GM18507 (cell line): ENCODE results near the gene NPC2.

ENCODE experiments used
- DNase-seq: peaks from one replicate; pipeline ENCODE4 v3.0.0; 2011; ENCODE audit warnings: low read depth; ENCODE audit not compliant: insufficient read length; ENCODE audit errors: extremely low spot score
- FAIRE-seq: peaks from 2 replicates; lab custom pipeline; 2011; peaks lifted over from hg19 to GRCh38; lab: Jason Lieb, UNC

The NPC2 gene

DNA sequence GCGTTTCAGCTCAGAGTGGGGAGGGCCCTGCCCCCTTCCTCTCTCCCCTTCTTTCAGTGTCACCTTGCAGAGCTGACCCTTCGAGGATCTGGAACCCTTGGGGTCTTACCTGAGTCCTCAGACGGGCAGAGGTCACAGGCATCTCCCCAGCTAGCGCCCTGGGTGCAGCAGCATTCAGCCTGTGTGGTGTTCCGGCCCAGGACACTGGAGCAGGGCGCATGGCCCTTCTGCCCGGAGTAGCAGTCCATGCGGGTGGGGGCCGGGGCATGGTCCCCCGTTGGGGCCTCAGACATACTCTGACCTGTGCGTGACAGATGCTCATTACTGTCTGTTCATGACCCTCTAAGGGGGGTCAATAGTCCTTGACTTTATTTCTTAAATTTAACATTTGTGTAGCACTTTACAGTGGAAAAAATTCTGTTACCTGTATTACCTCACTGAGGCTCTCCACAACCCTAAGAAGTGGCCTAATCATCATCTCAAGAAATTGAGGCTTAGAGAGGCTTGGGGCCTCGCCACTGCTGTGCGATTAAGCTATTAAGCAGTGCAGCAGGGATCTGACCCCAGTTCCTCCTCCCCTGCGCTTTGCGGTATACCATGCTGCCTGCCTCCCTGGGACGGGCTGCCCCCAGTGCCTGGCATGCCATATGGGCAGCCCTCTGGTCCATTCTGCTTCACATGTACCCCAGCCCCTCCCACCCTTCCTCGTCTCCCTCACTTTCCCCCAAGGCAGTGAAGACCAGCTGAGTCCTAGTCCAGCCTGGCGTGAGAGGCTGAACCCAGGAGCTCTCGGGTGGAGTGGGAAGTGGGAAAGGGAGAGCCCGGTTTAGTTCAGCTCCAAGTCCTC is 12.0 kb upstream of the NPC2 start:
- DNase-seq (no peak), FAIRE-seq (no peak)

DNA sequence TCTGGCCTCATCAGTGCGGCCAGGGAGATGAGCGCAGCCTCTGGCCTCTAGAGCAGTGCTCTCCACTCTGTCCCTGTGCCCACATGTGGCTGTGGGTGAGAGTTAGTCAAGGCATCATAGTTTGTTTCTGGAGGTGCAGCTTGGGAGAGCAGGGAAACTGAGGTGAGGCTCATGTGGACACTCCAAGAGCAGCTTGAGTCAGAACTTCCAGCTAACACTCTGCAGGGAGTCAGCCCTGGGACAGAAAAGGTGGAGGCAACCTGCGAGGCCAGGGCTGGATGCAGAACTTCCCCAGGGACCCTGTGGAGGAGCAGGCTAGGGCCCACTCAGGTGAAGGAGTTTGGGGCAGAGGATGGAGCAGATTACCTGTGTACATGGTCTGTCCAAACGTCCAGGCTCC is 11.3 kb upstream of the NPC2 start:
- FAIRE-seq (no peak), DNase-seq (no peak)

DNA sequence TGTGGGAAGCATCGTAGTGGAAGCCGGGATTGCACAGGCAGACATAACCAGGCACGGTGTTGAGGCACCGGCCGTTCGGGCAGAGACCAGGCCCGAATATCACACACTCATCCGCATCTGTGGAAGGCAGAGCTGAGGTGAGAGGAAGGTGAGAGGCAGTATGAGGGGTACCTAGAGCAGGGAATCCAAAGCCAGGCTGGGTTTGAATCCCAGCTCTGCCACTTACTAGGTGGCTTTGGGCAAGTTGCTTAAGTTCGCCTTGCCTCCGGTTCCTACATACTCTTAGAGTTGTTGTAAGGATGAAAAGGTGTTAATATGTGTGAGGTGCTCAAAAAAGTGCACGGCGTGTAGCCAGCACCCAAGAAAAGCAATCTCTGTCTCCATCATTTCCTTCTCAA is 10.8 kb upstream of the NPC2 start:
- no peak for FAIRE-seq
- no peak for DNase-seq

DNA sequence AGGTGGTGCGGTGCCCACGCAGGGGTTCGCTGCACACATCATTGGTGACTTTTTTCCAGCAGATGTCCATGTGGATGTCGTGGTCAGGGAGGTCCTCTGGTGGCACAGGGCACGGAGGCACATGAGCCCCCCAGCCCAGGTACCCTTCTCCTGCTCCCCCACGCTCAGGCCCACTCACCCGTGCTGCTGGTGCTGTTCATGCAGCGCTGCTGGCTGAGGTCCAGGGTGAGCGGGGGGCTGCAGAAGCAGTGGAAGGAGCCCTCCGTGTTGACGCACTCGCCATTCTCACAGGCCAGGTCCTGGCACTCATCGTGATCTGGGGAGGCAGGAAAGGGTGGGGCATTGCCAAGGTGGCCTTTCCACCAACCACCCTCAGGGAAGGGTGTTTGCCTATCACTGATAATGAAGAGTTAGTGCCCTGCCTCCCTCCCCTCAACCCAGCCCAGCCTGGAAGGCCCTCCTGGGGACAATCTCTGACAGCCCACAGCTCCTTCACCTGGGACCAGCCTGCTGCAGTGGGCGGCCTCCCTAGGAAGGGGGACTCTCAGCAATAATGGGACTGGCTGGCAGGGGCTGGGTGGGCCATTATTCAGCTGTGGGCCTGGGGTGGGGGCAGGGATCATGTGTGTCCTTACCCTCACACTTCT is 10.3 kb upstream of the NPC2 start:
- no peak for FAIRE-seq
- DNase-seq = no peak

DNA sequence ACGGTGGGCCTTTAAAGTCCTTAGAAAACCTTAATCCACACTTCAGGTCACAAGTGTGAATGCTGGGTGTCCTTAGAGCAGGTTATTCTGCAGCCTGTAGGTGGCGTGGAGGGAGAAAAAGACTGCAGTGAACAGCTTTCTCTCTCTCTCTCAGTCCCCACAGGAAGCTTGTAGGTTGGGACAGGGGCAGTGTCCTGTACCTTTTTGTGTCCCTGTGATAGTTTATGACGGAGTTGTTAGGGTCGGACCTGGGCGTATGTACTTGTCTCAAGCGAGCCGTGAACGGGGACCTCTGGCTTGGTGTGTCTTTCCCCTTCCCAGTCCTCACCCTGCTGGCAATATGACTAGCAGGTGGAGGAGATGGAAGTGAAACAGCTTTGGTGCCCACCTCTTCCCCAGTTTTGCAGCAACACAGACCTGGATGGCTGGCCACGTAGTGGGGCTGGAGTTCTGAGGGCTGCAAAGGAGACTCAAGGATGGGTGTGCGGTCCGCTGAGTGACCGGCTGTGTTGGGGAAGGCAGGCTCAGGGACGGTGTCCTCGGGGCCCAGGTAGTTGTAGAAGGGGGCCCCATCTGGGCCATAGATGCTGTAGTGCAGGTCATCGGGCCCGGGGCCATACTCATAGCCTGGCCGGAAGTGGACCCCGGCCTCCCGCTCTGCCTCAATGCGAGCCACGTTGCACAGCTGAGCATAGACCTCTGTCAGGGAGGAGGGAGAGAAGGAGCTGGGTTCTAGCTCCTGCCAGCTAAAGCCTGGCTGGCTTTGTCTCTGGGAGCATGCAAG is 9.3 kb upstream of the NPC2 start:
- DNase-seq (no peak), FAIRE-seq (peak; percentile 75)

DNA sequence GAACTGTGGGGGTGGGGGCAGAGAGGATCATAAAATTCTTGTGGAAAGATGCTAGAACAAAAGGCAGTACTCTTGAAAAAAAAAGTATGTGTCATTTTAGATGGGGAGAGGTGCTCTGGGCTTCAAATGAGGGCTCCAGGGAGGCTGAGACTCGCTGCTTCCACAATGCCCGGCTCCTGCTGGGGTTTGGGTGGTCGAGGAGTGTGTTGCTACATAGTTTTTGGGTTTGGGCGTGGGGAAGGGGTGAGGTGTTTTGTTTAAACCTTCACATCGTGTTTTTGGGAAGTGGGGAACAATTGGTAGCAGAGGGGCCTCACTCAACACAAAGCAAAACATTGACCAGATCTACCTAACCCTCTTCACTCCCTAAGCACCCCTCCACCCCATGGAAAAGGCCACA is 8.6 kb upstream of the NPC2 start:
- DNase-seq (no peak), FAIRE-seq (no peak)

DNA sequence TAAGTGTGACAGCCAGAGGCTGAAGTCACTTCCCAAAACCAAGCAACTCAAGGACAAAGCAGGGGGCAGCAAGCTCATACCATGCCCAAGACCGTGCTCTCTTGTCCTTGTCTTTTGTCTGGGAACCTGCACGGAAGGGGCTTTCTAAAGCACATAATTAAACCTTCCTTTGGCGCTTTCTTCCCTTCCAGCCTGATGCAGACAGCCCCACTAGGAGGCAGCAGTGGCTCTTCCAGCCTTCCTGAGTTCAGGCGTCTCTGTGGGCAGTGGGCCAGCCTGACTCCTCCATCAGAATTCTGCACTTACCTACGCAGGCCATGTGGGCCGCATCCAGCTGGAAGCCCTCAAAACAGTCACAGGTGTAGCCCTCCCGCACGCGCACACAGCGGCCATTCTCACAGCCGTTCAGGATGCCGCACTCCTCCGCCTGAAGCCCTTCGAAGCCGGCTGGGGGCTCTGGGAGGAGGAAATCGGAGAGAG is 8.1 kb upstream of the NPC2 start:
- FAIRE-seq (no peak), DNase-seq (no peak)

DNA sequence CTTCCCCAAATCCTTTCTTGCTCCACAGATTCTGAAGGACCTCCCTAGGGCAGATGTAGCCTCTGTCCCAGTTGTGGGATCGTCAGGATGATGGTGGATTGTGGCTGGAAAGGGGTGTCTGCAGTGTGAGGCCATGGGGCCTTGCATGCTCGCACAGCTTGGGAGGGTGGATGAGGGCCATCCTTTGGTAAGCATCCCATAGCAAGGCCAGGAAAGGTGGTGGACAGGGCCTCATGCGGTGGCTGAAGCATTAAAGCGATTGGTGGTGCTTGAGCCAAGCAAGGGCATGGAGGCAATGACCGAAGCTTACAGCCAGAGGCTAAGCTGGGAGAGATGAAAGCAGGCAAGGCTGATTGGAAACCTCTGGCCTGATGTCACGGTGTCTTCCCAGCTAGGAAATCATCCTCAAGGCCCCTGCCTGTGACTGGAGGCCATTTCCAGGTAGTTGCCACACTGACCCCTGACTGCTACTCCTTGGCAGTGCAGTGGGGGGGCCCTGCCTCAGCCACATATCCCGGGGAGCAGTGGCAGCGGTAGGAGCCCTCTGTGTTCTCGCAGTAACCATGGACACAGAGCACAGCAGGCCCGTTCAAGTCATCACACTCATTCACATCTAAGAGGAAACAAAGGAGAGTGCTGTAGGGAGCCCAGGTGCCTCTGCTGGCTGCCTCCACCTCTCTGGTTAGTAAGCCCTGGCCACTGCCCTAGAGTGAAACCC is 7.5 kb upstream of the NPC2 start:
- FAIRE-seq (no peak), DNase-seq (no peak)

DNA sequence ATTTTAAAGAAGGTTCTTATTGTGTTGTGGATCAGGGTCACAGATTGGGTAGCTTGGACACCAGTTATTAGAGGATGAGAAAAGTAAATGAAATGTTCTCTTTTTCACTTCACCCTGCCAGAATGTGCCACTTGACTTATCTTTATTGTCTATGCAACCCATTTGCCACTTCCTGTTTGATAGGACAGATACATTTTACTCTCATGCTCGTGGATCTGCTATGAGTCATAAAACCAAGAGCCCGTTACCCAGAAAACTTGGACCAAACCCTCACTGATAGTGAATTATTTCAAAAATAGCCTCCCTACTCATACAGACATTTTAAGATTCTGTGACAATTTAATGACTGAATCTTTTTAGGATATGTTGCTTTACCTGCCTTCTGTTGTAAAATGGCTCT is 2.3 kb upstream of the NPC2 start:
- FAIRE-seq = no peak
- no peak for DNase-seq

DNA sequence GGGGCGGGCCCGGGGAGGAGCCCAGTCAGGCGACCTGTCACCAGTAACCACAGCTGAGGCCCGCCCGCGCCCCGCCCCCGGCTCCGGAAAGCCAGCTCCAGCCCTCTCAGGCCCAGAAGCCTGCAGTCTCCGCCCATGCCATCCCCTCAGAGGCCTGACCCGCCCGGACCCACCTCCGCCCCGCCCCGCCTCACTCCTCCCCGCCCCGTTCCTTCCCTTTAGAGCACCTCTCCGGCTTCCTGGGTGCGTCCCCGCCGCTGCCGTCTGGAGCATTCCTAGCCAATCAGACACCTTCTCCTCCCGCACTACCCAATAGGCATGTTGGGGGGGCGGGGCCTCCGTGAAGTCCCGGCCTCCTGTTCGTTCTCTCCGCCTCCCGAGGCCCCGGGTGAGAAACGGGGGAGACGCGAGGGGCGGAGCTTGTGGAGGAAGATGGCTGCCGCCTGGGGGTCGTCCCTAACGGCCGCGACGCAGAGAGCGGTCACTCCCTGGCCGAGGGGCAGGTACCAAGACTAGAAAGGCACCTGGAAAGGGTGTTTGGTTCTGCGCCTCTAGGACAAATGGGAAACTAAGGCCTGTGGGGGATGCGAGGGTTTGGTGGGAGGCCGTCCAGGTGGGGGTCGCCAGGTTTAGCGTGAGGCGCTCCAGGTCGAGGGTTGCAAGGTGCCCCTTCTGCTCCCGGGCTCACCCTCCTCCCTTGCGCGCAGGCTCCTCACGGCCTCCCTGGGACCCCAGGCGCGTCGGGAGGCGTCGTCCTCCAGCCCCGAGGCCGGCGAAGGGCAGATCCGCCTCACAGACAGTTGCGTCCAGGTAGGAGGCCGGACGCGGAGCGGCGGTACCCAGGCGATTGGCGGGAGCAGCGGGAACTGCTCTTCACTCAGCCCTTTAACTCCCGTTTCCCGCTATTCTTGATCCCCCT is 497 bp upstream of the NPC2 start, which contains the start of gene ISCA2:
Gene ISCA2, plus strand, starts transcription at position 423 of the 919 bp plus-strand sequence. Its CDS starts 10 bp downstream, at position 433.
- peak; percentile 96 for FAIRE-seq
- DNase-seq = peak; percentile 96

DNA sequence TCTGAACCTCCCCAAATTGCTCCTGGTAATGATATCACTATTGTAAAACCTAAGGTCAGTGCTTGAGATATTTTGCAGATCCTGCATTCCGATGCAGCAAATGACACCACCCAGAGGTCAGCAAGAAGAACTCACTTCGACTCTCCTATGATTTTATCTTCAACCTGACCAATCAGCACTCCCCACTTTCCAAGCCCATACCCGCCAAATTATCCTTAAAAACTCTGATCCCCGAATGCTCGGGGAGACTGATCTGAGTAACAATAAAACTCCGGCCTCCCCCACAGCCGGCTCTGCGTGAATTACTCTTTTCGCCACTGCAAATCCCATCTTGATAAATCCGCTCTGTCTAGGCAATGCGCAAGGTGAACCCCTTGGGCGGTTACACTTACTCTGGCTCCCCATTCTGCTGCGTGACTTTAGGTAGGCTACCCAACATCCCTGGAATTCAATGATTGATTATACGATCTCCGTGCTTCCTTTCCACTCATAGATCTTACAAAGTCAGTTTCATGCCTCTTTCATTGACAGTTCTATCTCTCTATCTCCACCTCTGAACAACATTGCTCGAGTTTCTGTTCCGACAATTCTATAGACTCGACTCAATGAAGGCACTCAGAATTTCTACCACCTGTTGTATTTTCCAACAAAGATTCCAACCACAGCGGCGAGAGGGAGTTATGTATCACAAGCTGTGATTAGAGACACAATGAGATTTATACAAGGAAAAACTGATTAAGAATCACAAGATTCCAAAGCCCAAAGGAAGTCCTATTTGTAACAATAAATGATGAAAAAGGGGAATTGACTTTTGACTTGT is 939 bp downstream of the NPC2 start:
- FAIRE-seq (peak; percentile 78), DNase-seq (no peak)

DNA sequence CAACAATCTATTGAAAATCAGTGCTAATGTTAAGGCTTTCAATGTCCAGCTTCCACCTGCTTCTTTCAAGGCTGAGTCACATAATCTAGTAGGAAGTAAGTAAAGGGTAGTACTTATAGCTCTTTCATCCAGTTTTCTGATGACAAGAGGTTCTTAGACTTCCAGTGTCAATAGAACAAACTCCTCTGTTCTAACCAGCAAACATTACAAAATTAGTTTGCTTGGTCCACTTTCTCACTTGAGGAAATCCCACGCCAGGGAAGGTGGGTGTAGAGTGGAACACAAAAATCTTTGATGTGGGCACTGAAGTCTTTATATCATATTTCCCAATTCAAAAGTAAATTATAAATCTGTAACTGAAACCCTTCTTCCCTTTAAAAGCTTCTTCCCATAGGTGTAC is 2.6 kb downstream of the NPC2 start:
- FAIRE-seq = no peak

DNA sequence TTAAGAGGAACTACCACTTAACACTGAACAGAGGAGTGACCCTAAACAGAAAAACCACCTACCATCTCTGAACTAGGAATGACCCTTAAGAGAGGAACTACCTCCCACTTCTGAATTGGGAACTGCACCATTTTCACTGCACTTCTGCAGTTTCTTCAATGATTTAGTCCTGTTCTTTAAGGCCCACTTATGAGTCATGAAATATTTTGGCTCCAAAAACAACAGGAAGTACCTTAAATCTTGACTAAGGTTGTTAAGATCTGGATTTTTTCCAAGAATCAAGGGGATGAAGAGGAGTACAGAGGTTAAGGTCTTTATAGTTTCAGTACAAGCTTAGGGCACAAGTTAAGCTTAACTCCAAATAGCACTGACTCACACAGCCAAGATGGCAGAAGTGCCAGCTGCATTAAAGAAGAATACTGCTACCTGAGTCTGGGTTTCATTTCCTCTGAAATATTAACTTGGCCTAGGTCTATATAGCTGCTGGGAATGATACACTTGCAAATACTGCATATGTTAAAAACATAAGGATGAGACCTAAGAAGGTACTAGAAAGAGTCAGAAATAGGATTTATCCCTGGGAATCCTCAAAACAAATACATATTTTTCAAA is 4.2 kb downstream of the NPC2 start:
- no peak for FAIRE-seq
- DNase-seq = no peak

More for the DNA sequence above, 2.6 kb downstream of the NPC2 start:
- no peak for DNase-seq

DNA sequence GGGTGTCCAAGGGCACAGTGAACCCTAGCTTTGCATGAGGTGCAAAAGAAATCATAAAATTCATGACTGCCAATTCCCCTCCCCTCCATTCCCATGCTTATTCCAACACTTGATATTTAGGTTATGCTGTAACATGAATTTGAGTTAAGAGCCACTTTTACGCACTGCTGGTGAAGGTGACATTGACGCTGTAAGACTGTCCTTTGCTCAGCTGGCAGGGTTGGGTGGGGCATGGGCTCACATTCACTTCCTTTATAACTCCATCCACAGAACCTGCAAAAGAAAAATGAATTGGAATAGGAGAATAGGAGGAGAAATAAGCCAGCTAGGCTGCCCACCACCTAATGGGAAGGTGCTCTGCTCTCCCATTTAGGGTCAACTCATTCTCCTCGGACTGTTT is 6.9 kb downstream of the NPC2 start:
- DNase-seq (no peak), FAIRE-seq (no peak)

DNA sequence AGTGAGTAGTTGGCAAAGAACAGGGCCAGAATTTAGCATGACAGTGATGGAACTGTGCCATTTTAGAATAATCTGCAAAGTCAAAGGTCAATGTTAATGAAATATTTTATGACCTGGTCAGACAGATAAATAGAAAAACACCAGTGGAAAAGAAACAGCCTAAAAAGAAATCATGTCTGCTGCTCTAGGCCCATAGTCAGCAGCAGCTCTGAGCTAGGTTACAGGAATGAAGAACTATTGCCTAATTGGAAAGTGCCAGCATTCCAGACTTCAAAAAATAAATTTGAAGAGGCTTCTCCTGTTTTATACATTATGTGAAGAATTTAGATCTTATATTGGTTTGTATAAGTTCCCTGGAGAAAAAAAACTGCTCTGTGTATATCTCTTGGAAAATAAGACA is 9.8 kb downstream of the NPC2 start:
- DNase-seq (no peak), FAIRE-seq (no peak)

DNA sequence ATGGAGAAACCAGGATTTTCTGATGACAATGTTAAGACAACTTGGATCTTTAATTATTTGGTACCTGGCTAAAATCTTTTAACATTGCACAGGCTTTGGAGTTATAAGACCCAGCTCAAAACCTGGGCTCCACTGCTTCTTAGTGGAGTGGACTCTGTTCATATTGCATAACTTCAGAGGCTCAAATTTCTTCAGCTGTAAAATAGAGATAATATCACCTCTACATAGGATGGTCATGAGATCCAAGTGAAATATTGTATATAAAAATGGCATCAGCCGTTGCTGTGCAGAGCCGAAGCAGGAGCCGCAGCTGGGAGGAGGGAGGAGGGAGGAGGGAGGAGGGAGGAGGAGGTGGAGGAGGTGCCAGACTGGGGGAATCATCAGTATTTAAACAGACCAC is 10.5 kb downstream of the NPC2 start:
- DNase-seq = no peak
- no peak for FAIRE-seq

DNA sequence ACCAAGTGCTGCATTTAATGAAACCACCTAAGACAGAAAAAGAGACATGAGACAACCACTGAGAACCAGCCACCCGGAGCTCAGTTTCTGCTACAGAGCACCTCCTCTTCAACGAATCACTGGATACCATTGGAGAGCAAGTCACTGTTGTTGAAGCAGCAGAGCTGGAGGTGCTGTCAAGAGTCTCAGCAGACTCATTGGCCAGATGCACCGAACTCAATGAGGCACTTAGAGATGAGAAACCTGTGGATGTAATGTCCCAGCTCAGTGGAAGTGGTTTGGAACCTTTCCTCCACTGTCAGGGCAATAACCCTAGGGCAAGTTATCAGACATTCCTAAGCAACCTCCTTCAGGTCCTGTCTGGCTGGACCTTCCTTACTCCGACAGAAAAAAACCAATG is 13.1 kb downstream of the NPC2 start:
- FAIRE-seq (no peak), DNase-seq (no peak)
